NCI-H2107 treated with DMSO at 0.1 percent for 48 hours (cell line): Measurements from ENCODE around the gene ZNRF3.
"Not testable (repeated sequence)": the region's sequence is repeated elsewhere in the genome, so short reads cannot be mapped to it uniquely, and the experiment has no call there.

Experiments
- DNase-seq: peaks from one replicate; lab custom pipeline; 2025; ENCODE audit not compliant: unreplicated experiment; lab: John Stamatoyannopoulos, UW

ZNRF3 gene

DNA sequence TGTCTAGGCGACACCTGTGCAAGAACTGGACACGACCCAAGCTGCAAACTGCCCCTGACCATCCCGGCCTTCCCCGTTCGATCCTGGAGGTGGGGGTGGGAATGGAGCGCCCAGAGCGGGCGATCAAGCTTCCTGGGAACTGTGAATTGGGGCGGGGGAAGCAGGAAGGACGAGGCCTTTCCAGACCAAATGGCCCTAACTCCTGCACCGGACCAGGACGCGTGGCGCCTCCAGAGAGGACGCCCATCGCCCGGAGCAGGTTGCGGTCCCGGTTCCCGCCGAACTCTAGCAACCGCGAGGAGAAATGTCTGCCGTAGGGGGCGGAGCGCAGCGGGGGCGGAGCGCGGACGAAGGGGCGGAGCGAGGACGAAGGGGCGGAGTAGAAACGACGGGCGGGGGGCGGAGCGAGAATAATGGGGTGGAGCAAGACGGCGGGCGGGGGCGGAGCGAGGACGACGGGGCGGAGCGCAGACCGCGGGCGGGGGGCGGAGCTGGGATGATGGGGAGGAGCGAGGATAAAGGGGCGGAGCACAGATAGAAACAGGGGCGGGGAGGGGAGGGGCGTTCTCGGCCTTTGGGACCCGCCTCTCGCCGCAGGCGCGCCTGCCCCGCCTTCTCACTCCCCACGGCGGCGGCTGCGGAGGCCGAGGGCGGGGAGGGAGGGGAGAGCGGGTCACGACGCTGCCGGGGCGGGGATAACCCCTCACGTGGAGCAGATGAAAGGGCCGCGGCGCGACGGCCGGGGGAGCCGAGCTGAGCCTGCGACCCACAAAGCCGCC lies at the start of gene ZNRF3:
TSS of gene ZNRF3 (plus strand) at position 695 of the 779 bp plus-strand sequence. CDS start 195 bp downstream, outside the sequence.
- DNase-seq = peak; percentile 20

- DNase-seq = no peak
Observed at GRCh38 chr22:28835630-28836189, 47.7 kb upstream of the ZNRF3 start.

GRCh38 chr22:28837640-28838039 lies 45.7 kb upstream of the ZNRF3 start:
- no peak for DNase-seq

DNA sequence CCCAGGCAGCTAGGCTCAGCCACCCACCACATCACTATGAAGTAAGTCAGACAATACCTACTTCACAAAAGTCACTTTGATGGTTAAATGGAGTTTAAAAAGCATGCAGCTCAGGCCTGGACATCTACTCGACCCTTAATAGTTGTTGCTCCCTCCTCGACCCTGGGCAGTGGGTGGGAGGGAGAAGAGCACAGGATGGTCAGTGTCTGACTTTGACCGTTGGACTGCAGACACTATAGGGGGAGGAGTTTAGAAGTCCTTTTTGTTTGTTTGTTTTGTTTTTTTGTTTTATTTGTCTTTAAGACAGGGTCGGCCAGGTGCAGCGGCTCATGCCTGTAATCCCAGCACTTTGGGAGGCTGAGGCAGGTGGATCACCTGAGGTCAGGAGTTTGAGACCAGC lies 44.4 kb upstream of the ZNRF3 start:
- no peak for DNase-seq

DNA sequence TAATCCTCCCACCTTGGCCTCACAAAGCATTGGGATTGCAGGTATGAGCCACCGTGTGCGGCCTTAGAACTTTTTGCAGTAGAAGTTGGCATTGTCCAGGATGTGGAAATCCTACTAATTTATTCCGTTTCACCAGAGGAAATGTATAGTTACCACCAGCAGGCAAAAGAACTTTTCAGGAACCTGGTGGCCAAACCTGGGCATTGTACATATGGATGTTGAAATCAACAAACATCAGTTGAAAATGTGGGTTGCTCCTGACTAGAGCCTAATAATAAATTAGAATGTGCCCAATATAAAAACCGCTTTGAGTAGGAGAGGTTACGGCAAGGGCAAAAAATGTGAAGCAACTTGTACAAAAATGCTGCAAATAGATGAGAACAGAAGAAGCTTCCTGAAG lies 42.3 kb upstream of the ZNRF3 start:
- DNase-seq = no peak

DNA sequence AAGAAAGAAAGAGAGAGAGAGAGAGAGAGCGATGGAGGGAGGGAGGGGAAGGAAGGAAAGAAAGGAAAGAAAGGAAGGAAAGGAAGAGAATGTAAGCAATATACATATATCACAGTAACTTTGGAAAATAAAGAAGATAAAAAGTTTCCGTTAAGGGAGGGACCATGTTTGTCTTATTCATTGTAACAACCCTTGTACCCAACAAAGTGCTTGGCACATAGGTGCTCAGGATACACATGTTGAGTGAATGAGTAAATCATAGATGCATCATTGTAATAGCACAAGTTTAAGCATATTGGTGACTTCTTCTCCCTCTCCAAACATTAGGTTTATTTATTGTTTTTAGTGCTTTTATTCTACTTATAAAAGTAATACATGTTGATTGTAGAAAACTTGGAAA lies 39.7 kb upstream of the ZNRF3 start:
- DNase-seq = no peak

- DNase-seq = not testable (repeated sequence)
Observed at GRCh38 chr22:28844277-28844676, 39.1 kb upstream of the ZNRF3 start.

DNA sequence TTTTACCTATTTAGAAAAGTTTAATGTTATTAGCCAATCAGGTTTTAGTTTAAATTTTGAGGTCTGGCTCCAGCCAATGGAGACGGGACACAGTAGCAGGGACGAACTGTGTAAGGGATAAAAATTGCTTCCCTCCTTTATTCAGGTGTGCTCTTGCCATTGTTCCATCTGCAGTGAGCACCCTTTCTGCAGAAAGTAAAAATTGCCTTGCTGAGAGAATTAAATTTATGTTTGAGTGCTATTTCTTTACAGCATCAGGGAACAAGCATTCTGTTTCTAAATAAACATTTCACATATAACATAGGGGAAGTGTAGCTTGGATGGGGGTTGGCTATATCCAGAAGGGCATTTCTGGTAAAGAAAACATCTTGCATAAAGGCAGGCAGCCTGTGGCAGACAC lies 36.4 kb upstream of the ZNRF3 start:
- DNase-seq = no peak

DNA sequence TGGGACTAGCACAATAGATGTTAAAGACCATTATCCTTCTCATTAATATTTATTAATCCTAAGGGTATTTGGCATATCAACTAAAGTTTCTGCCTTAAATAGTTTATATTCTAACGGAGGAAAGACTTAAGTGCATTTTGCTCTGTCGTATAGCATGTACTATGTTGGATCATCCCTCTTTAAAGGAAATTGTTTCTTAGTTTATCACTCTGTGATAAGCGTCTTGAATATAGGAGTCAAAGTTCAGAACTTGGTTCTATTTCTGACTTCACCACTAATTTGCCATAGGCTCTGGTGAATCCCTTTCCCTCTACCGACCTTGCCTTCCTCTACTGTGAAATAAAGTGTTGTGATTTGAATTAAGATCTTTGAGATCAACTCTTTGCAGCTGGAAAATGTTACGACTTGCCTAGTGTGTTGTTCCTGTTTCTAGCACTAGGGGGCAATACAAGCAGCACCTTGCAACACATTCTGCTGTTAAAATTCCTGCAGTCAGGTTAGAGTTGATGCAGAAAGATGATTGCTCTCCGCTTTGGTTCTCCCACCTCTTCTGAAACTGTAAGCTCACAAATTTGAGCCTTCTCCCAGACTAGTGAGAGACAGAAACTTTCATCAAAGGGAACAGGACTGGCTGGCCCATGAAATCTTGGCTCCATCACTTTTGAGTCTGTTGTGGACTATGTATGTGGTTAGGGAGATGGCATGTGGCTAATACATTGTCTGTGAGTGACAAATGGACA lies 27.8 kb upstream of the ZNRF3 start:
- DNase-seq = peak; percentile 14

DNA sequence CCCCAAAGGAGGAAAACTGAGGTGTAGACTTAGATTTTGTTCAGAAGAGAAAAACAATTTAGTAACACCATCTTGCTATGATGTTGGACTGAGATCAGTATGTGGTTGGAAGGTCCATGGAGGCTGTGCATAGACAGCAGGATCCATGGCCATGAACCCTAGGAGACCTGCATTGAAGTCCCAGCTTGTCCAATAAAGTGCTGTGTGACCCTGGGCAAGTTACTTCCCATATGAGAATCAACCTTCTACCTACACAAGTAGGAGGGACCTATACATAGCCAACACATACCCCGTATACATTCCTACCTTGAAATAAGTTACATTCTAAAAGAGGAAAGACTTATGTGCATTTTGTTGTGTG lies 27.3 kb upstream of the ZNRF3 start:
- no peak for DNase-seq

GRCh38 chr22:28857288-28857687 lies 26.1 kb upstream of the ZNRF3 start:
- DNase-seq = no peak

GRCh38 chr22:28864878-28865596 lies 18.3 kb upstream of the ZNRF3 start:
- DNase-seq = no peak

DNA sequence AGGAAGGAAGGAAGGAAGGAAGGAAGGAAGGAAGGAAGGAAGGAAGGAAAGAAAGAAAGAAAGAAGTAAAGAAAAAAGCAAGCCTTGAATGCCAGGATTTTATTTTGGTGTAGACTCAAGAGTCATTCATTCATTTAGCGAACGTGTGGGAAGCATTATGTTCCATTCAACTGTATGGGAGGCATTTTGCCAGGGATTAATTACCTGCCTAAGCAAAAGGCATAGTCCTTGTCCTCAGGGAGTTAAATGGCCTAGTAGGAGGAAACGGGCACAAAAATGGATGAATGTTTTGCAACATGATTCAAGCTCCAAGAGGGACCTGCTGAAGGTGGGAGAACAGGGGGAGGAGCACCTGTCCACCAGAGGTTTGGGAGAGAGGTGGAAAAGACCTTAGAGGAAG lies 16.2 kb upstream of the ZNRF3 start:
- no peak for DNase-seq

GRCh38 chr22:28868389-28868788 lies 15.0 kb upstream of the ZNRF3 start:
- not testable (repeated sequence) for DNase-seq

DNA sequence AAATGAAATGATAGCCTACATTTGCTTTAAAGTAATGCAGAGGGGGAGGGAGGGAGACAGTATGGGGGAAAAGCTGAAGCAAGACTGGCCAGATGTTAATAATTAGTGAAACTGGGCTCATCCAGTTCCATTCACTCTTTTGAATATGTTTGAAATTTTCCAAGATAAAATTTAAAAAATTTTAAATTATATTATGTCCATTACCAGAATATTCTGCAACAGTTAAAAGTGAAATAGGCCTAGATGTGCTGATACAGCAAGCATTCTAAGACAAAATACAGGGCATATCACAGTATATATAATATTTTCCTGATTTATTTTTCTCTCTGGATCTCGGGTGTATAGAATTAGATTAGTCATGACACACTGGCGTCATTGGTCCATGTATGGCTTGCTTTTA lies 13.6 kb upstream of the ZNRF3 start:
- no peak for DNase-seq

GRCh38 chr22:28873183-28873963 lies 10.0 kb upstream of the ZNRF3 start:
- no peak for DNase-seq

DNA sequence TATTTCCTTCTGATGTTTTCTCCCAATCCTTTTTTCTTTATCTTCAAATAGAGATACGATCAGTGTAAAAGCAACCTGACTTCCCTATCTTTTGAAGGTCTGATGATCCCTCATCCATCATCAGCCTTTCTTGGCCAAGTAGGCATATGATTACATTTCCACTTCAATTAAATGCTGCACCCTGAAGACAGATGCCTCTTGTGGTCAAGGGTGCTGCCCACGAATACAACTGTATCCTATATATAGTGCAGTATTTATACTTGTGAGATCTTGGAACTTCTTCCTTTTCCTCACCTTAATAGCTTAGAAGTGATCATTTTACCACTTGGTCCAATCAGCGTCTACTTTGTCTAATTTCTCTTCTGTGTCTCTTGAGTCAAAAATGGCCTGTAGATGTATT lies 9.3 kb upstream of the ZNRF3 start:
- no peak for DNase-seq

DNA sequence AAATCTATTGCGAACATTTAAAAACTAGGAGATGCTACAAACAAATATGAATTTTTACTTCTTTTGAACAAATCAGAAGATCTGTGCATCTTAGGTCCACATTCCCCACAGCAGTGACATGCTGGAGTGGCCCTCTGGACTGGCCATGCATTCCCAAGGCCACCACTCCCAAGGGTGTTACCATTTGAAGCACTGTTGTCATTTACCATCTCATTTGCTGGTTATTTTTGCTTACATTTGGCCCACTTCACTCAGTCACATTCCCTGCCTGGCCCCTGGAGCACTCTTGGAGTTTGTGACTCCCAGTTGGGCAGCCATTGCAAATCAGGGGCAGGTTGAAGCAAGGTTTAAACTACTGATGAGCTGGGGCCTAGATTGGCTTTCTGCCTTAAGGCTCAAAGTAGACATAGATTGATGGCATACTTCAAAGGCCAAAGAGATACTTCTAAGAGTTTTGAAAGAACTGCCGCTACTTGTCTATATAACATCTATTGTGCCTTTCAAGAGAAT lies 8.5 kb upstream of the ZNRF3 start:
- no peak for DNase-seq

DNA sequence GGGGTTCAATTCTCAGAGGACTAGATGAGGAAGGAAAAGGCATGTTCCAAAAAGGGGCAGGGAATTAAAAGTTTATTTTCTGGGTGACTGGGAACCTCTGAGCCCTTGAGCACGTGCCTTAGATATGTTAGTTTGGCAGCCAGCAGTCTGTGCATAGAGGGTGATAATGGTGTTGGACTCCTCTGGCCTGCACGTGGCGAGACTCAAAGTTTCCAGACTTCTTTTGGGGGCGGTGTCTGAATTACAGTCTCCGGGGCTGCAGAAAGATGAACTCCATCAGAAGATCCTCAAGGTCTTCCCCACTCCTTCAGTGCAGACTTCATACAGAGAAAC lies 861 bp upstream of the ZNRF3 start:
- no peak for DNase-seq

DNA sequence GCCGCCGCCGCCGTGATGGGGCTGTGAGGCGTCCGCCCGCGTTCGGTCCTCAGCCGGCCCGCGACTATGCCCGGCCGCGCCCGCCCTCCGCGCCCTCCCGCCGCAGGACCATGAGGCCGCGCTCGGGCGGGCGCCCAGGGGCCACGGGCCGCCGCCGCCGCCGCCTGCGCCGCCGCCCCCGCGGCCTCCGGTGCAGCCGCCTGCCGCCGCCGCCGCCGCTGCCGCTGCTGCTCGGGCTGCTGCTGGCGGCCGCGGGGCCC lies 215 bp downstream of the ZNRF3 start:
- DNase-seq = no peak
